ENCODE measurements around the gene DNMT3A. TPM values are rescaled to one million over a fixed set of nuclear protein-coding genes. Genes with fewer than 3 reads are reported as not detected.

DNMT3A gene
- total RNA-seq, 1 experiment from 2014 or later, result 215 TPM

- no CpG with 5 or more reads among the region's 5 CpGs for WGBS (ENCODE audit: extremely low coverage, insufficient read length, low lambda C conversion rate)
- no peaks in the 10 kb centered on the region for H3K27me3 ChIP-seq (ENCODE audit: insufficient read depth, low read length)
- H2BK120ac ChIP-seq (ENCODE audit: low read depth, low read length, poor library complexity, severe bottlenecking), result no peak overlapping the region
- no peaks in the 10 kb centered on the region for H3K79me2 ChIP-seq (ENCODE audit: insufficient read depth, low read length)
- no peak overlapping the region for H3T11ph ChIP-seq (ENCODE audit: low read length)
- H3K27ac ChIP-seq (ENCODE audit: insufficient read length, low read depth, low read length), result no peak overlapping the region
- H2BK20ac ChIP-seq (ENCODE audit: low read depth, low read length, poor library complexity, severe bottlenecking), result no peak overlapping the region
- peaks cover 7% of the 10 kb centered on the region; the same call in 1 of the 2 replicates for H3K4me1 ChIP-seq (ENCODE audit: insufficient read depth, low read length)
- H4K91ac ChIP-seq (ENCODE audit: insufficient read length, low read depth, low read length), result no peak overlapping the region
- Mint-ChIP-seq H3K4me3 (no peak overlapping the region), H3K27ac (peak overlapping the region in 1 of 3 experiments; percentile 91; a peak in 3 of 7 replicates), H3K27me3 (ENCODE audit: low read depth) (peaks cover 1% of the 10 kb centered on the region), H3K36me3 (ENCODE audit: insufficient read depth in 1 of 3, low read depth in 3 of 3) (peaks cover 0 to 8% (median 6%) of the 10 kb centered on the region in 3 experiments; a peak in 2 of 7 replicates), H3K4me1 (peaks cover 31 to 38% of the 10 kb centered on the region in 2 experiments), H3K9me3 (no peaks in the 10 kb centered on the region; a peak in 1 of 5 replicates)
- no peak overlapping the region for H3K14ac ChIP-seq (ENCODE audit: insufficient read depth, low read length)
- no peak overlapping the region for H3K18ac ChIP-seq (ENCODE audit: insufficient read length, low read depth, low read length)
- no peaks in the 10 kb centered on the region for H3K23me2 ChIP-seq (ENCODE audit: insufficient read length, low read depth, low read length, poor library complexity, severe bottlenecking)
- no peak overlapping the region for H2AFZ ChIP-seq (ENCODE audit: low read length)
- H3K9ac ChIP-seq (ENCODE audit: extremely low read depth, insufficient read length, low read length), result no peak overlapping the region
- H4K5ac ChIP-seq (ENCODE audit: insufficient read length, low read depth, low read length), result no peak overlapping the region
- H3K9me3 ChIP-seq (ENCODE audit: control insufficient read depth, low read depth, low read length), result no peaks in the 10 kb centered on the region
- no peak overlapping the region for H2BK15ac ChIP-seq (ENCODE audit: low read depth, low read length)
- no peak overlapping the region for H2BK5ac ChIP-seq (ENCODE audit: insufficient read length, low read length)
- no peak for DNase-seq
- no peak overlapping the region for H3K23ac ChIP-seq (ENCODE audit: insufficient read length, low read depth, low read length)
- no peak overlapping the region for H4K8ac ChIP-seq (replicated peaks; ENCODE audit: insufficient read length, low read depth, low read length)
- H3K4me2 ChIP-seq (ENCODE audit: insufficient read depth, insufficient read length, low read length), result no peak overlapping the region
- H2BK12ac ChIP-seq (ENCODE audit: insufficient read length, low read depth, low read length), result no peak overlapping the region
- no peak for TF ChIP-seq CTCF (conservative IDR thresholded peaks at IDR 0.05)
- no peaks in the 10 kb centered on the region for H3K79me1 ChIP-seq (ENCODE audit: insufficient read depth, low read depth, low read length, poor library complexity, severe bottlenecking)
- no peak overlapping the region for H2AK5ac ChIP-seq (ENCODE audit: insufficient read length, low read length)
- H4K20me1 ChIP-seq (ENCODE audit: control insufficient read depth, insufficient read depth, insufficient read length), result no peaks in the 10 kb centered on the region
- no peak overlapping the region for H3K4ac ChIP-seq (ENCODE audit: low read depth, low read length)
- H3K56ac ChIP-seq (ENCODE audit: insufficient read length, low read depth, low read length), result no peak overlapping the region
Measured at GRCh38 chr2:25283921-25284320, 57.8 kb downstream of the DNMT3A start.

Measured in H9 (cell line).